Liver (tissue), 9 donors: ENCODE data around the gene STK24. TPM values are rescaled to one million over a fixed set of nuclear protein-coding genes. Genes with fewer than 3 reads are reported as not detected.

Source experiments
- DNase-seq: peaks from one replicate; pipeline ENCODE4 v3.0.0-alpha.2; 2017; ENCODE audit warnings: low spot score
- H3K27ac ChIP-seq, 2 donors: one replicate each; pipeline ENCODE4 v1.7.0; 2013; ENCODE audit warnings: inconsistent platforms in 2 of 2, low read length in 2 of 2, control low read depth in 1 of 2, low read depth in 1 of 2, mild to moderate bottlenecking in 1 of 2
- H3K27me3 ChIP-seq, 4 donors: one replicate each; pipeline versions ENCODE4 v1.6.1 to v1.7.0; 2013; ENCODE audit warnings: low read length in 3 of 4, inconsistent platforms in 1 of 4, mild to moderate bottlenecking in 1 of 4, moderate library complexity in 1 of 4; ENCODE audit not compliant: control insufficient read depth in 4 of 4, insufficient read depth in 4 of 4
- H3K36me3 ChIP-seq, 4 donors: one replicate each; pipeline versions ENCODE4 v1.6.1 to v1.7.0; 2013; ENCODE audit warnings: low read length in 3 of 4, mild to moderate bottlenecking in 3 of 4, low read depth in 1 of 4, moderate library complexity in 1 of 4; ENCODE audit not compliant: control insufficient read depth in 4 of 4, insufficient read depth in 3 of 4
- H3K4me1 ChIP-seq, 4 donors: one replicate each; pipeline versions ENCODE4 v1.6.1 to v1.7.0; 2013; ENCODE audit warnings: low read length in 3 of 4, mild to moderate bottlenecking in 3 of 4, moderate library complexity in 1 of 4; ENCODE audit not compliant: control insufficient read depth in 4 of 4, insufficient read depth in 4 of 4
- H3K4me3 ChIP-seq, 3 donors: one replicate each; pipeline versions ENCODE4 v1.6.1 to v1.7.0; 2013; ENCODE audit warnings: low read length in 3 of 3, control low read depth in 1 of 3, low read depth in 1 of 3, mild to moderate bottlenecking in 1 of 3
- H3K9ac ChIP-seq, 2 donors: one replicate each; pipeline ENCODE4 v1.7.0; 2013; ENCODE audit warnings: low read length in 2 of 2, mild to moderate bottlenecking in 2 of 2, moderate library complexity in 2 of 2, control low read depth in 1 of 2, low read depth in 1 of 2
- H3K9me3 ChIP-seq, 4 donors: one replicate each; pipeline versions ENCODE4 v1.6.1 to v1.7.0; 2013; ENCODE audit warnings: low read length in 3 of 4; ENCODE audit not compliant: control insufficient read depth in 4 of 4
- ATF3 ChIP-seq: IDR thresholded peaks from 2 replicates; pipeline ENCODE4 v1.6.1; 2016; ENCODE audit warnings: antibody characterized with exemption
- CTCF ChIP-seq: fragments of 150-350 bp; IDR thresholded peaks from 2 replicates; pipeline ENCODE4 v1.5.1; 2017; ENCODE audit warnings: improper control_type of control experiment, low read depth, low read length; ENCODE audit not compliant: missing input control
- EGR1 ChIP-seq, 2 donors: IDR thresholded peaks; 2 replicates each; pipeline ENCODE4 v1.6.1; 2016 to 2018; ENCODE audit warnings: antibody characterized with exemption in 2 of 2, low read depth in 2 of 2
- FOXA2 ChIP-seq: IDR thresholded peaks from 2 replicates; pipeline ENCODE4 v1.6.1; 2016; ENCODE audit warnings: antibody characterized with exemption
- GABPA ChIP-seq, 2 donors: IDR thresholded peaks in 1 of 2; conservative IDR thresholded peaks in 1 of 2; 2 replicates each; pipeline ENCODE4 v1.6.1; 2016; ENCODE audit warnings: antibody characterized with exemption in 2 of 2, mild to moderate bottlenecking in 1 of 2, moderate library complexity in 1 of 2
- HNF4A ChIP-seq, 2 donors: conservative IDR thresholded peaks; 2 replicates each; pipeline ENCODE4 v1.6.1; 2016; ENCODE audit warnings: antibody characterized with exemption in 2 of 2, mild to moderate bottlenecking in 2 of 2
- HNF4G ChIP-seq: IDR thresholded peaks from 2 replicates; pipeline ENCODE4 v1.6.1; 2016; ENCODE audit warnings: antibody characterized with exemption
- JUND ChIP-seq, 2 donors: IDR thresholded peaks; 2 replicates each; pipeline ENCODE4 v1.6.1; 2016; ENCODE audit warnings: antibody characterized with exemption in 2 of 2
- MAX ChIP-seq: IDR thresholded peaks from 2 replicates; pipeline ENCODE4 v1.6.1; 2016; ENCODE audit warnings: antibody characterized with exemption
- RAD21 ChIP-seq, 2 donors: IDR thresholded peaks; 2 replicates each; pipeline ENCODE4 v1.6.1; 2016; ENCODE audit warnings: antibody characterized with exemption in 2 of 2, mild to moderate bottlenecking in 2 of 2
- REST ChIP-seq: IDR thresholded peaks from 2 replicates; pipeline ENCODE4 v1.6.1; 2016; ENCODE audit warnings: antibody characterized with exemption, mild to moderate bottlenecking
- RXRA ChIP-seq, 2 donors: IDR thresholded peaks; 2 replicates each; pipeline ENCODE4 v1.6.1; 2017 to 2018; ENCODE audit warnings: antibody characterized with exemption in 2 of 2, mild to moderate bottlenecking in 1 of 2
- TAF1 ChIP-seq: conservative IDR thresholded peaks from 2 replicates; pipeline ENCODE4 v1.6.1; 2016; ENCODE audit warnings: antibody characterized with exemption, mild to moderate bottlenecking
- YY1 ChIP-seq: IDR thresholded peaks from 2 replicates; pipeline ENCODE4 v1.6.1; 2016; ENCODE audit warnings: antibody characterized with exemption, mild to moderate bottlenecking
- ZBTB33 ChIP-seq: IDR thresholded peaks from 2 replicates; pipeline ENCODE4 v1.6.1; 2016; ENCODE audit warnings: antibody characterized with exemption
- WGBS: extraction: QIAGEN DNeasy Blood & Tissue Kit; methylation state at CpG from one replicate; pipeline ENCODE4 v1.1.7; 2013; 5-methylcytosine and 5-hydroxymethylcytosine counted together
- polyA plus RNA-seq, 2 donors: library from polyadenylated mRNA; stranded (reverse) in 1 of 2; unstranded in 1 of 2; fragments of 200-250 nt in 1 of 2; fragments of >200 nt in 1 of 2; fragmentation: Nextera tagmentation in 1 of 2; extraction: Ambion mirVana in 1 of 2; gene quantifications; one replicate each; pipeline versions ENCODE4 v1.2.1 to v1.2.3, GENCODE V29; 2013 to 2015
- total RNA-seq, 2 donors: library from RNA; depleted of rRNA; stranded (reverse); fragments of >200 nt; gene quantifications; one replicate each; pipeline ENCODE4 v1.2.3, GENCODE V29; 2014
- donor health status: healthy.
- donor health status: healthy.
- donor health status: healthy.
- donor health status: healthy.
- donor health status: healthy.

Gene STK24
- total and polyA plus RNA-seq, 4 donors: 6.4 to 43.3 (median 14.9) TPM

- no peak for DNase-seq
- Histone ChIP-seq H3K9ac (no peak overlapping the region), H3K27ac (no peak overlapping the region), H3K9me3 (no peaks in the 10 kb centered on the region), H3K4me3 (no peak overlapping the region), H3K27me3 (no peaks in the 10 kb centered on the region), H3K4me1 (peaks cover 5 to 29% (median 24%) of the 10 kb centered on the region in 4 donors), H3K36me3 (no peaks in the 10 kb centered on the region)
- TF ChIP-seq FOXA2: no peak
- TF ChIP-seq RXRA (IDR thresholded peaks at IDR 0.05): no peak
- TF ChIP-seq ZBTB33: no peak
- TF ChIP-seq CTCF: no peak
- no peak for TF ChIP-seq HNF4A (conservative IDR thresholded peaks at IDR 0.05)
- TF ChIP-seq REST: no peak
- WGBS: 94% methylated on average over 7 of the region's 7 CpGs
Observed at GRCh38 chr13:98511435-98511834, 65.5 kb downstream of the STK24 start.

- no peak overlapping the region for H3K4me3 ChIP-seq
- H3K27ac ChIP-seq: no peak overlapping the region
- H3K9me3 ChIP-seq: no peaks in the 10 kb centered on the region
- peak; percentile 49 for DNase-seq
- H3K9ac ChIP-seq: no peak overlapping the region
- no peaks in the 10 kb centered on the region for H3K36me3 ChIP-seq
- 95% methylated on average over 7 of the region's 7 CpGs for WGBS
- H3K27me3 ChIP-seq: no peaks in the 10 kb centered on the region
- peaks cover 6 to 41% (median 31%) of the 10 kb centered on the region in 4 donors for H3K4me1 ChIP-seq
- TF ChIP-seq TAF1 (no peak), EGR1 (IDR thresholded peaks at IDR 0.05; ENCODE audit: low read depth in 2 of 2) (no peak), ZBTB33 (no peak), HNF4A (conservative IDR thresholded peaks at IDR 0.05) (no peak), RAD21 (IDR thresholded peaks at IDR 0.05) (no peak), ATF3 (no peak), HNF4G (no peak), REST (no peak), CTCF (no peak), MAX (no peak), GABPA (IDR thresholded peaks at IDR 0.05 in 1 of 2, conservative IDR thresholded peaks at IDR 0.05 in 1 of 2) (no peak), JUND (IDR thresholded peaks at IDR 0.05) (no peak), RXRA (IDR thresholded peaks at IDR 0.05) (no peak), FOXA2 (no peak), YY1 (no peak)
Observed at GRCh38 chr13:98510156-98510509, 66.8 kb downstream of the STK24 start.
